Progenitor cell of endocrine pancreas (in vitro differentiated cells): ENCODE measurements around the gene THAP10. TPM values are rescaled to one million over a fixed set of nuclear protein-coding genes. Genes with fewer than 3 reads are reported as not detected.

ENCODE experiments used
- DNase-seq: peaks from one replicate; pipeline ENCODE4 v3.0.0; 2021; ENCODE audit warnings: low spot score; ENCODE audit not compliant: unreplicated experiment
- H3K27ac Mint-ChIP-seq: 2 replicates; pipeline ENCODE4 v1.8.0; 2021; ENCODE audit warnings: mild to moderate bottlenecking, moderate library complexity, mixed read lengths
- H3K27me3 Mint-ChIP-seq: 2 replicates; pipeline ENCODE4 v1.8.0; 2021; ENCODE audit warnings: mixed read lengths
- H3K36me3 Mint-ChIP-seq: 2 replicates; pipeline ENCODE4 v1.8.0; 2022; ENCODE audit warnings: mixed read lengths; ENCODE audit not compliant: insufficient read depth
- H3K4me1 Mint-ChIP-seq: 2 replicates; pipeline ENCODE4 v1.8.0; 2021; ENCODE audit warnings: low read depth, mixed read lengths
- H3K4me3 Mint-ChIP-seq: 2 replicates; pipeline ENCODE4 v1.8.0; 2021; ENCODE audit warnings: low read depth, mild to moderate bottlenecking, moderate library complexity, mixed read lengths
- H3K9me3 Mint-ChIP-seq: 2 replicates; pipeline ENCODE4 v1.8.0; 2021; ENCODE audit warnings: low read depth, mixed read lengths
- total RNA-seq: library from RNA; stranded (reverse); gene quantifications from 2 replicates; pipeline ENCODE4 v1.2.1, GENCODE V29; 2021
- TF ChIP-seq, protein P1 (sequence below): fragments of 200-600 bp; sonication (generic); IDR thresholded peaks from one replicate; pipeline ENCODE4 v1.5.0; 2021; ENCODE audit warnings: antibody characterized with exemption, mild to moderate bottlenecking; ENCODE audit not compliant: unreplicated experiment

The THAP10 gene
- total RNA-seq, 1 donor from 2014 or later = 4.5 TPM

DNA sequence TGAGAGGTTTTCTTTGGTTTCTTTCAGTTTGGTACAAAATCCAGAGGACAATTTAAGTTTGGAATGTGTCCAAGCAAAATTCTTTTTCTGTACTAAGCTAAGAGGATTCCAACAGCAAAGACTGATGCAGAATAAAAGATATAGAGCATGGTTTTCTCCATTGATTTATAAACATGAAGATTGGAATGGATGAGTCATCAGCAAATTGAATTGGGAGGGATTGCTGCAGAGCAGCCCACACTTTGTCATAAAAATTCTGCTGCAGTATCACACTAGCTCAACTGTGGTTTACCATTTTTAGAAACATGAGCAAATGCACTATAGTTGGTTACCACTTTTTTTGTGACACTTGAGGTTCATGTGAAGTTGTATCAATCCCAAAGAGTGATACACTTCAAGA lies 22.2 kb downstream of the THAP10 start:
- H3K27me3 Mint-ChIP-seq = no peaks in the 10 kb centered on the region
- DNase-seq = no peak
- peaks cover 9% of the 10 kb centered on the region for H3K9me3 Mint-ChIP-seq
- no peak overlapping the region for H3K27ac Mint-ChIP-seq
- H3K36me3 Mint-ChIP-seq = peaks cover 3% of the 10 kb centered on the region
- peaks cover 2% of the 10 kb centered on the region for H3K4me1 Mint-ChIP-seq
- H3K4me3 Mint-ChIP-seq = no peak overlapping the region
- TF ChIP-seq, protein P1, sequence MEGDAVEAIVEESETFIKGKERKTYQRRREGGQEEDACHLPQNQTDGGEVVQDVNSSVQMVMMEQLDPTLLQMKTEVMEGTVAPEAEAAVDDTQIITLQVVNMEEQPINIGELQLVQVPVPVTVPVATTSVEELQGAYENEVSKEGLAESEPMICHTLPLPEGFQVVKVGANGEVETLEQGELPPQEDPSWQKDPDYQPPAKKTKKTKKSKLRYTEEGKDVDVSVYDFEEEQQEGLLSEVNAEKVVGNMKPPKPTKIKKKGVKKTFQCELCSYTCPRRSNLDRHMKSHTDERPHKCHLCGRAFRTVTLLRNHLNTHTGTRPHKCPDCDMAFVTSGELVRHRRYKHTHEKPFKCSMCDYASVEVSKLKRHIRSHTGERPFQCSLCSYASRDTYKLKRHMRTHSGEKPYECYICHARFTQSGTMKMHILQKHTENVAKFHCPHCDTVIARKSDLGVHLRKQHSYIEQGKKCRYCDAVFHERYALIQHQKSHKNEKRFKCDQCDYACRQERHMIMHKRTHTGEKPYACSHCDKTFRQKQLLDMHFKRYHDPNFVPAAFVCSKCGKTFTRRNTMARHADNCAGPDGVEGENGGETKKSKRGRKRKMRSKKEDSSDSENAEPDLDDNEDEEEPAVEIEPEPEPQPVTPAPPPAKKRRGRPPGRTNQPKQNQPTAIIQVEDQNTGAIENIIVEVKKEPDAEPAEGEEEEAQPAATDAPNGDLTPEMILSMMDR = no peak

DNA sequence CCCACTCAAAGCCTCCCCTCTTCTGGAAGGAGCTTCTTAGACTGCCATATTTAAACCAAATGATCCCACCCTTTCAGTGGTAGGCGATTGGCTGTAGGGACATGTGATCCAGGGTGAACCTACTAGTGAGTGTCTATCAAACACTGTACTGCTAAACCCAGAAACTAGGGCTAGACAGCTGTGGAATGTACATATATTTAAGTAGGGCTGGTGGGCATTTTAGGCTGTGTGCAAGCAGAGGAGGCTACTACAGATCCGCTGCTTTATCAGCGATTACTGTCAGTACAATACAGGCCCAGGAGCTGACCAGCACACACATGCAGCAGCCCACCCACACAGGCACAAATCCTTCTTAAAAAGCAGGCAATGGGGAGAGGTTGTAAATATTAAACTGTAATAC lies 22.9 kb downstream of the THAP10 start:
- Mint-ChIP-seq H3K9me3 (peaks cover 9% of the 10 kb centered on the region), H3K27ac (no peak overlapping the region), H3K36me3 (peaks cover 3% of the 10 kb centered on the region), H3K4me1 (no peaks in the 10 kb centered on the region), H3K4me3 (no peak overlapping the region), H3K27me3 (no peaks in the 10 kb centered on the region)
- DNase-seq = no peak
- TF ChIP-seq, protein P1 = no peak

DNA sequence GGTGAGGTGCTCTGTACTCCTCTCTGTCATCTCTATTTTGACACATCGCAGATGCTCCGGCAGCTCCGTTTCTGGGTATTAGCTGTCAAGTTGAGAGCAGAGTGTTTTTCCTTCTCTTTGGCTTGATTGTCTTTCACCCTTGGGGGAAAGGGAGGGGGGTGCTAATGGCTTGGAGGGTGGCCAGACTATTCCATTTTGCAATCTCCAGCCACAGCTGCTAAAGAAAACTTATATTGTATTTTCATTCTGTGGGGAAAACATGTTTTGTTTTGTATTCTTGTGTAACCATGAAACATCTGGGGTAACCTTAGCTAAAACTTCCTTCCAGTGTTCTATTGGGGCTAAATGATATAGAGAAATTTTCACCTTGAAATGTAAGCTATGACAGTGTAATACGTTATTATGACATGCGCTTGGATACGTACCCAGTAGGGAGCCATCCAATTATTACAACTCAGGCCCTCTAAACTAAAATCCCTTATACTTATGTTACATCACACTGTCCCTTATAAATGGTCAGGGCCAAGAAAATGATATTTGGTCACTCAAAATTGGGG lies 24.2 kb downstream of the THAP10 start:
- TF ChIP-seq, protein P1 = no peak
- no peak overlapping the region for H3K27ac Mint-ChIP-seq
- peaks cover 6% of the 10 kb centered on the region for H3K4me1 Mint-ChIP-seq
- H3K4me3 Mint-ChIP-seq = no peak overlapping the region
- H3K9me3 Mint-ChIP-seq = peaks cover 4% of the 10 kb centered on the region
- peaks cover 3% of the 10 kb centered on the region for H3K36me3 Mint-ChIP-seq
- no peak for DNase-seq
- no peaks in the 10 kb centered on the region for H3K27me3 Mint-ChIP-seq

DNA sequence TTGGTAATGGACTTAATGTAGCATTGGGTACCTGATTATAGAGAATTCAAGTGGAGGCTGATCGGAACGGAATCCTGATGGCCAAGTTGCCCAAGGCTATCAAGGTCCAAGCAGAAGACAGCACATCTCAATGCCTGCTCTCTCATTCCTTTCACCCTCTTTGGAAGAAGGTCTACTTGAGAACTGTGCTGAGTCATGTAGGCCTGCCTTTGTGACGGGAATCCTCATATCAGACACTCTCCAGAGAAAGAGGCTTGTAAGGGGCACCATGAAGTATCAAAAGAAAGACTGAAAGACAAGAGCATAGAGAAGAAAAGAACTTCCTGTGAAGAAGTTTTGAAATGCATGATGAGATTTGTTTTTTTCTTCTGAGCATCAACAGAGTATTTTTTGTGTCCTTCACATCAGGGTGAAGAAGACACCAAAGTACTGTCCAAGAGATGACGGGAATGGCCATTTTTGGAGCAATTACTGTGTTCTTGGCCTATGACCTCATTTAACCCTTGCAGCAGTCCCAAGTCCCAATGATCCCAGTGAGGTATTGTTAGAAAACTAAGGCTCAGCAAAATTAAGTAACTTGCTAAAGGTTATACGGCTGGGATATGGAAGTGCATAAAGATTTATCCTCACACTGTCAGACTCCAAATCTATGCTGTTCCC lies 25.1 kb downstream of the THAP10 start:
- peaks cover 6% of the 10 kb centered on the region for H3K4me1 Mint-ChIP-seq
- no peak for DNase-seq
- H3K4me3 Mint-ChIP-seq = no peak overlapping the region
- no peaks in the 10 kb centered on the region for H3K9me3 Mint-ChIP-seq
- no peaks in the 10 kb centered on the region for H3K27me3 Mint-ChIP-seq
- H3K36me3 Mint-ChIP-seq = peaks cover 1% of the 10 kb centered on the region
- no peak overlapping the region for H3K27ac Mint-ChIP-seq
- TF ChIP-seq, protein P1 = no peak

DNA sequence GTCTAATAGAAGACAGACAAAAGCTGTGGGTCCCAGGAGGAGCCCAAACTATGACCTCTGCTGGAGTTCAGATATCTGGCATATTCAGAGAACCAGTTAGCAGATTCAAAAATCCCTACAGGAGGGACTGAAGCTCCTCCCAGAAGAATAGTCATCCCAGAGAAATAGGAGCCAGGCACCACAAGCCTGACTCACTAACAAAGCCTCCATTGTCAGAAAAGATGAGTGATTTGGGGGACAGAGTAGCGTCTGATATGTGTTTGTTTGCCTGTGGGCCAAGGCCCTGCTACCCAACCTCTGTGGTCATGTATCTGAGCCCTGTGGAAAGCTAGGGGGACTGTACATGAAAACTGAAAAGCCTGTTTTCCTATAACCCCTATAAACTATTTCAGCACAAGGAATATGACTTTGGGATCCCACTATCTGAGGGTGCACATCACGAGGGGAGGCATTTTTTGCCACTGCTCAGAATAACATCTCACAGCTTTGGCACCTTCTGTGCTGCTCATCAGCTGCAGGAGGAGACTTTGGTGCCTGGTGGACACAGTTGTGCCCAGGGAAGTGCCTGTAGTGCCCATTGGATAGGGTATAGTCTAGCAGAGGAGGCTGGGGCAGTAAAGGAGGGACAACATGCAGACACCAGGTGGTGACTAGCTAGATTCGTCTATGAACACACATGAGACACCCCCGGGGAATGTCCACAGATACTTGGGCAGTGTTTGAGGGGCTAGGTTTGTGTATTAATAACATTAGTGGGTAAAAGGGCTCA lies 28.6 kb downstream of the THAP10 start:
- H3K27ac Mint-ChIP-seq = no peak overlapping the region

More for the DNA sequence above, 28.6 kb downstream of the THAP10 start:
- Mint-ChIP-seq H3K36me3 (no peaks in the 10 kb centered on the region), H3K4me3 (no peak overlapping the region), H3K4me1 (peaks cover 6% of the 10 kb centered on the region), H3K27me3 (peaks cover 4% of the 10 kb centered on the region), H3K9me3 (no peaks in the 10 kb centered on the region)
- TF ChIP-seq, protein P1 = no peak
- no peak for DNase-seq
